Dedifferentiated amniotic fluid mesenchymal stem cell (primary cell): ENCODE data around the gene INAVA.
A peak's percentile ranks its signal among the peaks of the same experiment; 100 is the strongest.

Source experiments
- DNase-seq: peaks from one replicate; pipeline ENCODE4 v3.0.0-alpha.2; 2016; ENCODE audit errors: extremely low spot score

INAVA gene, protein sequence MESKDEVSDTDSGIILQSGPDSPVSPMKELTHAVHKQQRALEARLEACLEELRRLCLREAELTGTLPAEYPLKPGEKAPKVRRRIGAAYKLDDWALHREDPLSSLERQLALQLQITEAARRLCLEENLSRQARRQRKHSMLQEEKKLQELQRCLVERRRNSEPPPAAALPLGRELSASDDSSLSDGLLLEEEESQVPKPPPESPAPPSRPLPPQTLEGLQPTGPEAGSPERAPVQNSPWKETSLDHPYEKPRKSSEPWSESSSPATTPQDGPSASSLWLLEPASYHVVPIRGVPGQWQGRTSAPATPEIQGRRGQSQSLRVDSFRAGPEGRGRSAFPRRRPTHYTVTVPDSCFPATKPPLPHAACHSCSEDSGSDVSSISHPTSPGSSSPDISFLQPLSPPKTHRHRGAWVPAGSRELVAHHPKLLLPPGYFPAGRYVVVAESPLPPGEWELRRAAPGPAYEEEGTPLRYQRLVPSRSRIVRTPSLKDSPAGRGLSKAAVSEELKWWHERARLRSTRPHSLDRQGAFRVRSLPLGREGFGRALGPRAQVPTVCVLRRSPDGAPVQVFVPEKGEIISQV

DNA sequence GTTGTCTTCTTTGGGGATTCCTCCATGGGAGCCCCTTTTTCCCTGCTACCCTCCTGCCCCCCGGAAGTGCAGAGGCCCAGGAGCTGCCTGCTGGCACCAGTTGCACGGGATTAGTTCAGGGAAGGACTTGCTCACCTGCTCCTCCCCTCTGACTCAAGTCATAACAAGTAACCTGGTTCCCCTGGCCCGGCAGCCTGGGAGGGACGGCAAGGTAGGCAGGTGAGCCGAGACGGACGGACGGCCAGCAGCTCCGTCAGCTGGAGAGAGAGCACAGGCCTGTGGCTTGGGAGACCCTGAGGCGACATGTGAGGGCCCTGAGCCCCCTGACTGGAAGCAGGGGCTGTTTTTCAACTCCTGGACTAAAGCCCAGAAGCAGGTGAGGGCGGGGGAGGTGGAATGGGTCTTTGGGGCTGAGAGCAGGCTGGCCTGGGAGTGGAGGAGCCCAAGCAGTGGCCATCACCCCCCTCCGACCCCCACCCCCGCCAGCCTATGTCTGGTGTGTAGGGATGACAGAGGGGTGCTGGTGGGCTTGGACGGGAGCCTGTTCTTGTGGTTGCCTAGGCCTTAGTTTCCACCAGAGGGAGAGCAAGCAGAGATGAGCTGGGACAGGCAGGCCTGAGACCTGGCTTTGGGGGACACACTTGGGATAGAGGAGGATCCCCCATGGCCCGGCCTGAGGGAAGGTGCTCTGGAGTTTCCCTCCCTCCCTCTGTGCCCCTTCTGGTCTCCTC, at the start of gene INAVA:
Gene INAVA (plus strand): TSS at position 189 of the 731 bp plus-strand sequence. CDS start 3,501 bp downstream, outside the sequence.
- no peak for DNase-seq

DNA sequence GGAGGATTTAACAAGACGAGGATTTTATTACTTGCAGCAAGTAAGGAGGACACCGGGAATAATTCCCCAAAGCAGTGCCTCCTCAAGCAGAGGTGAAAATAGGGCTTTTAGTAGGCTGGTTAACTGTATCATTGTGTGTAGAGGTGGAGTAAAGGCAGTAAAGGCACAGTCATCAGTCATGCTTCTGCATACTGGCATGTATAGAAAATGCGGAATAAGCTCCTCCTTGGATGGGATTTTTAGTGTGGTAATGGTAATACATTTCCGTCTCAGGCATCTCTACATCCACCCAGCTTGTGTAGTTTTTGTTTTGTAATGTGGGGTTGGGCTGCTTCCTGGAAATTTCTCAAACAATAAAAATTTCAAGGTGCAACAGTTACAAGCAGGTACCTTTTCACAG, 49.3 kb upstream of the INAVA start:
- DNase-seq, result no peak

DNA sequence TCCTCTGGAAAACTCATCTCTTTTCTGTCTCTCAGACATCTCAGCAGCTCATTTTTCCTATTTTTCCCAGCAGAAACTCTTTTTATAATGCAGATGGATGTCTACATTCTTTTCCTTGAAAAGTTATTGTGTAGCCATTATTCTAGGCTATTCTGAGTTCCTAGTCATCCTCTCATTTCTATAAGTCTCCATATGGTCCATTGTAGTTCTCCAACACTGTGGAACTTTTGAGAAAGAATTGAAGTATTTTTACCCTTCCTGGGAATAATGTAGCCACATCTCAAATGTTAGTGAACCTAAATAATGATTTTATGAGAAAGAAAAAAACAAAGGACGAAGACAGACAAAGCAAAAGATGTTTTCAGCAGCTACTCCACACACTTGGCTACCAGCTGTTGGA, 48.3 kb upstream of the INAVA start:
- DNase-seq, result no peak

DNA sequence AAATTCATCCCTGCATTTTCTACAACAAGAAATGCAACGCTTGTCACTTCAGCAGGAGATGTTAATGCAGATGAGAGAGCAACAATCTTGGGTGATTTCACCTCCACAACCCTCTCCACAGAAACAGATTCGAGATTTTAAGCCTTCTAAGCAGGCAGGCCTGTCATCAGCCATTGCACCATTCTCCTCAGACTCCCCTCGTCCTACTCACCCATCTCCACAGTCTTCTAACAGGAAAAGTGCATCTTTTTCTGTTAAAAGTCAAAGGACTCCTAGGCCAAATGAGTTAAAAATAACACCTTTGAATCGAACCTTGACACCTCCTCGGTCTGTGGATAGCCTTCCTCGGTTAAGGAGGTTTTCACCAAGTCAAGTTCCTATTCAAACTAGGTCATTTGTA, 45.3 kb upstream of the INAVA start:
- DNase-seq, result no peak

DNA sequence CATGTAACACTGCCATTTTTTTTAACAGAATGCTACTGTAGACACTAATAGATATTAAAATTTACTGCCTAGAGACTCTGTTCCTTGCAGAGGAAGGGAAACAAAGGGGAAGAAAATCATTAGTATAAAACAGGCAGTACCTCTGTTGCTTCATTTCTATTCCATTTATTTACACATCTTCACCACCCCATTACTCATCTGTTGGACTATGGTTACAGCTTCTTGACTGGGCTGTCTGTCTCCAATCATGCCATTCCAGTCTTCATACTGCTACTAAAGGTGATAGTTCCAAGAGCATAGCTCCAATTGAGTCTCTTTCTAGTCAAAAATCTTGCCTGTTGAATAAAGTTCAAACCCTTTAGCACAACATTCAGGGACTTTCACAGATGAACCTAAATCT, 44.1 kb upstream of the INAVA start:
- no peak for DNase-seq

DNA sequence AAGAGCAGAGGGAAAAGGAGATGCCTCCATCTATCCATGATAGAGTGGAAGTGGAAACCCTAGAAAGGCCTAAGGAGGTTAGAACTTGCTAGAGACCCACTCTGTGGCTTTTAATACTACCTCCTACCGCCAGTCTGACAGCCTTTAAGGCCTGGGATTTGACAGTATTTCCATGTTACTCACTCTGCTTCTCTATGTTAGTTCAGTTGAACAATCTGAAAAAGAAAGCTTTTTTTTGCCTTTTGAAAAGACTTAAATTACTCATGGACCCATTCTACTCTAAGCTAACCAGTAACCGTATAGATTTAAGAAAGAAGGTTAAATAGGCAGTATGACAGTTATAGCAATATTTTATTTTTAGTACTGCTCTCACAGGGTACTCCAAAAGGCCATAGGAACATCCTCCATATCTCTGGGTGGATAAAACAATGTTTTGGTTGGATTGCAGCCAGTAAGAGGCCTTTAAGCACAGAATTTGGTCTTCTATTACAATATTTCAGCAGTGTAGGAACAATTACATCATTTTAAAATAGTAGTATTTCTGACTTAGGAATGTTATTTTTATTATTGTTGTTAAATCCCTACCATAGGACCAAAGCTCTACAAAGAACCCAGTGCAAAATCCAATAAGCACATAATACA, 37.9 kb upstream of the INAVA start:
- peak; percentile 93 for DNase-seq

DNA sequence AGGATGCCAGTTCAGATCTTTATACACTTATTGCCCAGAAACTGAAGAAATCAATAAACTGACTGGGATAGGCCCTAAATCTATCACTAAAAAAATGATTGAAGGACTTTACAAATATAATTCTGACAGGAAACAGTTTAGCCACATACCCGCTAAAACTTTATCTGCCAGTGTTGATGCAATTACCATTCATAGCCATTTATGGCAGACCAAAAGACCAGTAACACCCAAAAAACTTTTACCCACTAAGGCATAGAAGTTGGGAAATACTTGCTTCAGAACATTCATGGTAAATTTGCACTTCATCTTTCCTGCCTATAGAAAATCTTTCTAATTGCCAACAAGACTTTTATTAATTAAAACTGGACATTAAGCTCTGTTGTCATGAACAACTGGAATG, 36.9 kb upstream of the INAVA start:
- no peak for DNase-seq

DNA sequence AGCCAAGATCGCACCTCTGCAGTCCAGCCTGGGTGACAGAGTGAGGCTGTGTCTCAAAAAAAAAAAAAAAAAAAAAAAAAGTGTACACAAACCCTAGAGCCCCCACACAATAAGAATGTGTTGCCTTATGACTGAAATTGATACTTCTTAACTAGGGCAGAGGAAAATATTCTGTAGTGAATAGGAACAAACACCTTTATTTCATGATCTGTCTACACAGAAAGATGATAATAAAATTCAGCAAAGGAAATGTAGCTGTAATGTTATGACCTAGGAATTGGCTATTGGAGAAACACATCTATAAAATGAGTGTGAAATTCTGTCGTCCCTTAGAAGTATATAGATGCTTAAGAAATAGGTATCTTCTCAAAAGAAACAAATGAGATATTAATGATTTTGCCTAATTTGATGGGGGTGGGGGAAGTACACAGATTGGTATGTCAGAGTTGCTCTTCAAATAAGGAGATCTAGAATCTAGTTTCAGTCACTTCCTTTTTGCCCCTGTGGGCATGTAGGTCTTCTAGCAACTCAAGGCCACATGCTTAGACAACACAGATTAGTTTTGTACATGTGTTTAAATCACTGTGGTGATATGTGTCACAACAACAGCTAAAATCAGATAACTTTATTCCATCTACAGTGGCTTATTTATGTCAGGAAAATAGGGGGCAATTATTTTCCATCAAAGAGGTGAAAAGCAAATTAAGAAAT, 32.6 kb upstream of the INAVA start:
- no peak for DNase-seq

DNA sequence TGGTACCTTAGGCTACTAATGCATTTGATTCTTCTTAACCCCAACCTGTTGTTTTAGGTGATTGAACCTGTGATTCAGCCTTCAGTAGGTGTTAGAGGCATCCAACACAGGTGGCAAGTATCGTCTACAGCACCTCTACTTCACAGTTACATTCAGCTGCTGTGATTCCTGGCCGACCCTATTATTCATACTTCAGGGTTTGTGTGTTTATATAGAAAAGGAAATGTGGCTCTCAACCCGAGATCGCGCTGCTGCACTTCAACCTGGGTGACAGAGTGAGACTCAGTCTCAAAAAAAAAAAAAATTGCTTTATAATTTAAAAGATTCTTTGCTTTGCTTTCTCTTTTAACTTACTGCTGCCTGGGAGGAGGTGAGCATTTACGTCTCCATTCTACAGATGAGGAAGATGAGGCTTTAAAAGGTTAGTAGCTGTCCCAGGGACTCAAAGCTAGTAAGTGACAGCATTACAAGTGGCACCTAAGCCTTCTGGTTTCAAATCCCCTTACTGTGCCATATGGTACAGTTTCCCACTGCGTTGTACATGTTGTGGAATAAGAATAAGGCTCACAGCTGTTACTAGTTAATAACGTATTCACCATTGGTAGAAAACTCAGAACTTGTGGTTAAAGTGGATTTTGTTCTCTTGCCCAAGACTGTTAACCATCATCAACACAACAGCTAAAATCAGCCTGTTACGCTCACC, 31.8 kb upstream of the INAVA start:
- no peak for DNase-seq

DNA sequence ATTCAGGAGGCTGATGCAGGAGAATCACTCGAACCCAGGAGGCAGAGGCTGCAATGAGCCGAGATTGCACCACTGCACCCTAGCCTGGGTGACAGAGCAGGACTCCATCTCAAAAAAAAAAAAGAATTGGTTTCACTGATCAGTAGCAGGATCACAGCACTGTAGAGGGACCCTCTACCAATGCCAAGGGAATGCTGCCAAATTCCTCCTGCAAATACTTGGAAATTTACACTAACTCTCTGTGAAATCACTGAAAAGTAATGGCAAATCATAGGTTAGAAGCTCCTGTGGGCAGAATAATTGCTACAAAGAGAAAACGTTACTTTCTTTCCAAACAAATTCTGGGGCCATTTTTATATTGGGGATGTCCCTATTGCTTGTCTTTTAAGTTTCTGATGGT, 28.6 kb upstream of the INAVA start:
- DNase-seq, result no peak

DNA sequence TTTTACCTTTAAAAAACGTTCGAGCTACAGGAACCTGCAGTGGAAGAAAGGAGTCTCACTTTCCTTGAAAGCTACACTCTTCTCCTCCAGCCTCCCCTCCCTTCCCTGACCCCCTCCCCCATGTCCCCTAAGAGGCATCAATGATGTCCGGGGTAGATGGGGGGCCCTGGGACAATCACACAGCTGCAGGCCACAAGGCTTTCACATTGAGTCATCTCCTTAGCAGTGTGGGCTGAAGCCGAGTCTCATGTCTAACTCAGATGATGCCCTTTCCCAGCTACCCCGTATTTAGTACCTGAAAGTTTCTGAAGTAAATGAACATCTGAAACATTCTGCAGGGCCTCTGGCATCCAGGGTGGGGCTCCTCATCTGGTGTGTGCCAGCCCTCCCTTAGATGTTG, 28.2 kb upstream of the INAVA start:
- DNase-seq, result no peak

DNA sequence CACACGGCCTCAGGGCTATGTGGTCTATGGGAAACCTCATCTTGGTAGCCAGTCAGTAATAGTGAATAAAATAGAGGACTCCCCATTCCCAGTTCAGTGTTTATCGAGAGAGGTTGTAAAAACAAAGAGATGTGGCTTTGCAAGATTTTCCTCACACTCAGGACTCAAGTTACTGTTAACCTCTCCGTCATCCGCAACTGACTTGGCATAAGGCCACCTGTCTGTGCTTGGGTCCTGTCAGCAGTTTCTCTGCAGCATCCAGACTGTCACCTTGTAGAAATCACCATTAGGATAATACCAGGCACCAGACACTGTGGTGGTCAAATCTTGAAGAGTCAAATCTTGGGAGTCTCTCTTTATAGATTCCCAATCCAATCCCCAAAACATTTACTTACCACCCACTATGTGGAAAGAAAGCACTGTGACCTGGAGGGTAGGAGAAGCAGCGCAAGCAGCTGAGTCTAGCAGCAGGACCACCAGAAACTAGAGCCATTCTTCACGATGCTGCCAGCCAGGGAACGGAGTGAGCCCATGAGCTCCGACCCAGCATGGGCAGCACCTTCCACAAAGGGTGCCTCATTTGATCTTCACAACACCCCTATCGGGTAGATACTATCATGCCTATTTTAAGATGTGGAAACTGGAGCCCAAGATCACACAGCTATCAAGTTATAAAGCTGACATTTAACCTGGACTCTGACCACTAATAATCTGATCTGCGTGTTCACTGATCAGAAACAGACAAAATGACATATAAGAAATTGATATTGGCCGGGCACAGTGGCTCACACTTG, 27.5 kb upstream of the INAVA start:
- DNase-seq, result no peak

DNA sequence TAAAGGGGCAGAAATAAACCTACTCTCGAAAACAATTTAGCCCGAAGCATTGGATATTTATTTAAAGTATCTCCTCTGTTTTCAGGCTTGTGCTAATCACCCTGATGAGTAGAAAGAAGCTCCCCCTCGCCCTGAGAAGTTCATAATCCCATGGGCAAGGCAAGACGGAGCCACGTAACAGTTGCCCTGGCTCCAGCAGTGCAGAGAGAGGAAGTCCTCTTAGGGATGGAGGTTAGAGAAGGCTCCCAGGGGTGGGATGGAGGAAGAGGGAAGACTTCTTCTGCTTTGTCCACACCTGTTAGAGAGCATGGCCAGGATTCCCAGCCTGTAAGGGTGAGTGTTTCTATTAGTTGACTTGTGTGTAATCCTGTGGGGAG, 25.3 kb upstream of the INAVA start:
- DNase-seq, result no peak

DNA sequence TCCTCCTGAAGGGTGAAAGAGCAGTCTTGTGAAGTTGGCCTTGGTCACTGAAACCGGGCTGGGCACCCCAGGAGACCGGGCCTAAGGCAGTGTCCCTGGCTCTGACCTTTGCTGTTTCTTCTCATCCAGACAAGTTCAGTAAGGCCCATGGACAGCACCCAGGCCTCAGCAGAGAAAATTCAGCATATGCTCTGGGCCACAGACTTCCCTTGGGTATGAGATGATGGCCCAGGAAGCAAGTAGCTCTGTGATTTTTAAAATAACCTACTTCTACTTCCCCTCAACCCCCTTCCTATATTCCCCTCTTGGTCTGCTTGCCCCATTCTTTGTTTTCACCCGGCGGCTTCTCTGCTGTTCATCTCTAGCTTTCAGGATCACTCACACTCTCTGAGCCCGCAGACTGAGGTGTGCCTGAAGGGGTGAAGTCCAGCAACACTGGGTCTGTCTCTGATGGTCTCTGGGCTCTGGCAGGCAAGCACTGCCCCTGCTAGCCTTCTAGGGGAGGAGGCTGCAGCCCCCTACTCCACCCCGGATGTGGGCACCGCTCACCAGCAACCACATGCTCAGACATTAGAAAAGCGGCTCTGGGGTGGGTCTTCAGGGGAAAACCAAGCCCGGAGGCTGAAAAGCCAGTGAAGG, 24.8 kb upstream of the INAVA start:
- no peak for DNase-seq

DNA sequence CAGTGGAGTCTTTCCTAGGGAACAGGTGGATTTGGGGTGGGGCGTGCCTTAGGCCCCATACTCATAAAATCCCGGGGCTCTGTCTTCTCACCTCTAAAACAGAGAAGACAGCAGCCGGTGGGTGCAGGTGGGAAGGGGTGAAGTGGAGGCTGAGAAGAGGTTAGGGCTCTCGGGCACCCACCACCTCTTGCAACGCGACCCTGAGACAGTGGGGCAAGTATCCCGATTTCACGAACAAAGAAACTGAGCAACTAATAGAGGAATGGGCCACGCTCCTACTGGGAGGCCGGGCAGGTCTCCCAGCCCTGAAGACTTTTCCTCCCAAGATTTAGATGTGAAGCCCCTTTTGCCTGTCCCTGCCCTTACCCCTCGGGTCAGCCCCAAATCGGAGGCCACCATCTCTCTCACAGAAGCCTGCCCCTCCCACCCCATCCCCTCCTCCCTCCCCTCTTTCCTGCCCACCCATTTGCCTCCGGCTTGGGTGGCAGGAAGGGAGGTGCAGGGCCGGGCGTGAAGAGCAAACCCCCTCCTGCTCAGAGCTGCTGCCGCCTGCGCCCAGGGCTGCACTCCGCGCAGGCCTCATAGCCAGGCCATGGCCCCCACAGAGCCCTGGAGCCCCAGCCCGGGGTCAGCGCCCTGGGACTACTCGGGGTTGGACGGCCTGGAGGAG, 22.1 kb upstream of the INAVA start, which contains the start of gene GPR25:
Gene GPR25 (plus strand): TSS at position 536 of the 670 bp plus-strand sequence. CDS start 57 bp downstream, at position 593.
- DNase-seq, result no peak

DNA sequence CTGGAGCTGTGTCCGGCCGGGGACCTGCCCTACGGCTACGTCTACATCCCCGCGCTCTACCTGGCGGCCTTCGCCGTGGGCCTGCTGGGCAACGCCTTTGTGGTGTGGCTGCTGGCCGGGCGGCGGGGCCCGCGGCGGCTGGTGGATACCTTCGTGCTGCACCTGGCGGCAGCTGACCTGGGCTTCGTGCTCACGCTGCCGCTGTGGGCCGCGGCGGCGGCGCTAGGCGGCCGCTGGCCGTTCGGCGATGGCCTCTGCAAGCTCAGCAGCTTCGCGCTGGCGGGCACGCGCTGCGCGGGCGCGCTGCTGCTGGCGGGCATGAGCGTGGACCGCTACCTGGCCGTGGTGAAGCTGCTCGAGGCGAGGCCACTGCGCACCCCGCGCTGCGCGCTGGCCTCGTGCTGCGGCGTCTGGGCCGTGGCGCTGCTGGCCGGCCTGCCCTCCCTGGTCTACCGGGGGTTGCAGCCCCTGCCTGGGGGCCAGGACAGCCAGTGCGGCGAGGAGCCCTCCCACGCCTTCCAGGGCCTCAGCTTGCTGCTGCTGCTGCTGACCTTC, 21.5 kb upstream of the INAVA start:
- DNase-seq, result no peak

DNA sequence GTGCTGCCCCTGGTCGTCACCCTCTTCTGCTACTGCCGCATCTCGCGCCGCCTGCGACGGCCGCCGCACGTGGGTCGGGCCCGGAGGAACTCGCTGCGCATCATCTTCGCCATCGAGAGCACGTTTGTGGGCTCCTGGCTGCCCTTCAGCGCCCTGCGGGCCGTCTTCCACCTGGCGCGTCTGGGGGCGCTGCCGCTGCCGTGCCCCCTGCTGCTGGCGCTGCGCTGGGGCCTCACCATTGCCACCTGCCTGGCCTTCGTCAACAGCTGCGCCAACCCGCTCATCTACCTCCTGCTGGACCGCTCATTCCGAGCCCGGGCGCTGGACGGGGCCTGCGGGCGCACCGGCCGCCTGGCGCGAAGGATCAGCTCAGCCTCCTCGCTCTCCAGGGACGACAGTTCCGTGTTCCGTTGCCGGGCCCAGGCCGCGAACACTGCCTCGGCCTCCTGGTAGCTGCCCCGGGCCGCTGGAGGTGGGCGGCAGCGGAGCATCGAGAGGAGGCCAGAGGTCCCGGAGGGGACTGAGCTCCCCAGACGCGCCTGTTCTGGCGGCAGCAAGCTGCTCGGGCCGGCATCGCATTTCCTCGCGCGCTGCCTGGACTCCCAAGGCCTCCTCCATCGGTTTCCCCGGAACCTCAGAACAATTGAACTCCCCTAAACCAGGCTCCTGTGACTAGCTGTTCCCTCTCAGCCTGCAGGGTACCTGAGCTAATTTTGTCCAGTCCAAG, 20.9 kb upstream of the INAVA start:
- no peak for DNase-seq

DNA sequence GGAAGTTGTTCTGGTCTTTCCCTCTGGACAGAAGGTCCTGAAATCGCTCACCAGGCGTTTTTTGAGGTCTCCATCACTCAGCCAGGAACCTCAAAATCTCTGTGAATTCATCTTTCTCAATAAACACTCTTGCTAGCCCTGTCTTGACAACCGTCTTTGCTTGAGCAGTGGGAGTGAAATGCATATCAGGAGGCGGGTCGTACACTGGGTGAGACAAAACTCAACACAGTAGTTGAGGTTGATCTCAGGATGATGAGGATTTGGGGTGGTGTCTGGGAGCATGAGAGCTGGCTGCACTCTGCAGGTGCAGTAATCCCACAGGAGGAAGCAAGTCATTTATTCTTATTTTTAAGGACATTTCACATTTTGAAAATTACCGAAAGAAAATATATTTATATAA, 20.0 kb upstream of the INAVA start:
- DNase-seq, result no peak
